GM12878 (cell line): ENCODE data around the gene FCGBP. TPM values are rescaled to one million over a fixed set of nuclear protein-coding genes. Genes with fewer than 3 reads are reported as not detected.

ENCODE experiments used
- ATAC-seq: fragments of 200-7000 bp; cut with Tn5 transposase; 3 replicates; pipeline ENCODE4 v1.9.1; 2020; ENCODE audit warnings: mild to moderate bottlenecking, moderate library complexity
- BruUV-seq: library from RNA; stranded (reverse); fragments of 400-500 nt; replicated peaks from 2 replicates; lab custom pipeline; 2021; lab: Mats Ljungman, UMichigan
- CTCF ChIA-PET: fragments of 300-600 bp; sonication (Branson Sonifier 250); formaldehyde crosslinking; extraction: SDS; loops from one replicate; lab custom pipeline; 2021; ENCODE audit warnings: inconsistent platforms; lab: Yijun Ruan, JAX
- POLR2A ChIA-PET: fragments of 350-600 bp; formaldehyde crosslinking; extraction: SDS; loops from one replicate; lab custom pipeline; 2021; ENCODE audit warnings: inconsistent platforms; lab: Charles Lee
- RAD21 ChIA-PET: fragments of 300-600 bp; sonication (Branson Sonifier 250); formaldehyde crosslinking; loops from one replicate; lab custom pipeline; 2023; ENCODE audit warnings: antibody characterized with exemption; ENCODE audit not compliant: unreplicated experiment; lab: Charles Lee
- SMC1A ChIA-PET: fragments of 300-600 bp; sonication (Branson Sonifier 250); formaldehyde crosslinking; loops from one replicate; lab custom pipeline; 2023; ENCODE audit not compliant: unreplicated experiment, uncharacterized antibody; lab: Charles Lee
- DNase-seq: peaks from one replicate; pipeline ENCODE4 v3.0.0-alpha.2; 2011; ENCODE audit warnings: low read depth, low spot score
- FAIRE-seq: peaks from 3 replicates; lab custom pipeline; 2011; peaks lifted over from hg19 to GRCh38; lab: Jason Lieb, UNC
- H2AFZ ChIP-seq: 2 replicates; pipeline ENCODE4 v1.6.0; 2011; ENCODE audit warnings: low read depth, low read length, control low read depth; ENCODE audit not compliant: control insufficient read depth
- H3K27ac ChIP-seq: 2 replicates; pipeline ENCODE4 v1.5.1; 2011; ENCODE audit warnings: control low read depth; ENCODE audit not compliant: control insufficient read depth, insufficient read depth
- H3K27me3 ChIP-seq, 2 experiments: replicated peaks in 1 of 2; 2 replicates each; pipeline versions ENCODE4 v1.6.0 to v1.6.1; 2011; ENCODE audit warnings: low read length in 1 of 2; ENCODE audit not compliant: control insufficient read depth in 2 of 2, insufficient read depth in 2 of 2
- H3K36me3 ChIP-seq, 2 experiments: 2 replicates each; pipeline ENCODE4 v1.5.1; 2011; ENCODE audit warnings: low read length in 1 of 2; ENCODE audit not compliant: control insufficient read depth in 2 of 2, insufficient read depth in 2 of 2
- H3K4me1 ChIP-seq: 2 replicates; pipeline ENCODE4 v1.6.1; 2011; ENCODE audit warnings: mild to moderate bottlenecking, low read length, moderate library complexity, mixed read lengths; ENCODE audit not compliant: control insufficient read depth, insufficient read depth
- H3K4me2 ChIP-seq: 2 replicates; pipeline ENCODE4 v1.6.0; 2011; ENCODE audit warnings: control low read depth; ENCODE audit not compliant: control insufficient read depth, insufficient read depth
- H3K4me3 ChIP-seq: fragments of 200-600 bp; sonication (generic); 2 replicates; pipeline ENCODE4 v1.5.1; 2016
- H3K79me2 ChIP-seq: 2 replicates; pipeline ENCODE4 v1.6.0; 2011; ENCODE audit warnings: low read length; ENCODE audit not compliant: control insufficient read depth, insufficient read depth
- H3K9ac ChIP-seq: 2 replicates; pipeline ENCODE4 v1.8.0; 2011; ENCODE audit warnings: low read length, control low read depth, mixed read lengths; ENCODE audit not compliant: control insufficient read depth, insufficient read depth
- H3K9me3 ChIP-seq: replicated peaks from 3 replicates; pipeline ENCODE4 v1.5.1; 2011; ENCODE audit warnings: mild to moderate bottlenecking, low read length; ENCODE audit not compliant: control insufficient read depth, insufficient read depth
- H4K20me1 ChIP-seq: 2 replicates; pipeline ENCODE4 v1.6.0; 2011; ENCODE audit not compliant: control insufficient read depth, insufficient read depth
- BCL11A ChIP-seq: IDR thresholded peaks from 2 replicates; pipeline ENCODE4 v1.6.1; 2011; ENCODE audit warnings: low read depth, low read length
- EED ChIP-seq: sonication (generic); IDR thresholded peaks from 2 replicates; pipeline ENCODE4 v1.6.1; 2016; ENCODE audit warnings: antibody characterized with exemption, low read depth
- HDAC6 ChIP-seq: fragments of 200-600 bp; sonication (generic); IDR thresholded peaks from one replicate; pipeline ENCODE4 v1.8.0; 2017; ENCODE audit warnings: antibody characterized with exemption; ENCODE audit not compliant: unreplicated experiment
- RB1 ChIP-seq: fragments of 450-650 bp; formaldehyde crosslinking; IDR thresholded peaks from 2 replicates; pipeline ENCODE4 v1.6.1; 2017; ENCODE audit warnings: mild to moderate bottlenecking, borderline replicate concordance
- STAT1 ChIP-seq: fragments of 450-650 bp; conservative IDR thresholded peaks from 2 replicates; pipeline ENCODE4 v1.6.1; 2014; ENCODE audit warnings: antibody characterized with exemption, mild to moderate bottlenecking
- ZBED1 ChIP-seq: IDR thresholded peaks from 2 replicates; pipeline ENCODE4 v1.6.1; 2016; ENCODE audit warnings: borderline replicate concordance
- ZSCAN29 ChIP-seq: fragments of 450-650 bp; IDR thresholded peaks from 2 replicates; pipeline ENCODE4 v1.6.1; 2017; ENCODE audit warnings: mild to moderate bottlenecking, moderate library complexity
- WGBS: methylation state at CpG from one replicate; pipeline ENCODE4 v1.1.6; 2016; ENCODE audit warnings: low lambda C conversion rate; ENCODE audit not compliant: insufficient replicate concordance, insufficient coverage; ENCODE audit errors: missing lambda C conversion rate; 5-methylcytosine and 5-hydroxymethylcytosine counted together
- in situ Hi-C: fragments of 300-500 bp; cut with MboI; formaldehyde crosslinking; loops from 9 replicates; pipeline ENCODE4 v1.14.3; 2018; ENCODE audit warnings: mixed read lengths
- intact Hi-C: fragments of 100-400 bp; cut with micrococcal nuclease; formaldehyde crosslinking; loops from one replicate; pipeline ENCODE4 v1.14.2; 2022; ENCODE audit not compliant: unreplicated experiment
- polyA plus RNA-seq, 11 experiments: library from polyadenylated mRNA; depleted of rRNA in 4 of 11; unstranded in 6 of 11; stranded (reverse) in 5 of 11; fragments of >200 nt; fragmentation: Nextera tagmentation in 4 of 11; fragmentation: Illumina TruSeq in 1 of 11; extraction: Ambion mirVana in 4 of 11; extraction: Trizol in 1 of 11; gene quantifications; 1 replicate in 1 of 11; 2 replicates in 10 of 11; pipeline versions ENCODE4 v1.2.1 to v1.2.3, GENCODE V29; 2011 to 2016; ENCODE audit warnings: inconsistent platforms in 2 of 11, missing spikeins in 2 of 11, low read depth in 1 of 11
- total RNA-seq, 4 experiments: library from RNA; depleted of rRNA in 3 of 4; stranded (reverse); fragments of >200 nt in 3 of 4; fragmentation: Illumina TruSeq in 1 of 4; extraction: Trizol in 1 of 4; gene quantifications; 2 replicates each; pipeline versions ENCODE4 v1.2.1 to v1.2.3, GENCODE V29; 2013 to 2021
- TF ChIP-seq, protein P1 (sequence below): fragments of 450-650 bp; IDR thresholded peaks from 2 replicates; pipeline ENCODE4 v1.6.1; 2016; ENCODE audit warnings: mild to moderate bottlenecking
- TF ChIP-seq, protein P2 (sequence below): IDR thresholded peaks from 2 replicates; pipeline ENCODE4 v1.6.1; 2012; ENCODE audit warnings: low read depth, low read length, improper control_type of control experiment
- TF ChIP-seq, protein P3 (sequence below): fragments of 450-650 bp; formaldehyde crosslinking; IDR thresholded peaks from 2 replicates; pipeline ENCODE4 v1.4.0; 2020; ENCODE audit warnings: mild to moderate bottlenecking, moderate library complexity

The FCGBP gene
- total and polyA plus RNA-seq, 10 of the 15 experiments (the other 5 are each of a cell fraction or from before 2014, with no cell fraction given): 0.02 to 3.2 (median 0.37) TPM; not detected in 2

DNA sequence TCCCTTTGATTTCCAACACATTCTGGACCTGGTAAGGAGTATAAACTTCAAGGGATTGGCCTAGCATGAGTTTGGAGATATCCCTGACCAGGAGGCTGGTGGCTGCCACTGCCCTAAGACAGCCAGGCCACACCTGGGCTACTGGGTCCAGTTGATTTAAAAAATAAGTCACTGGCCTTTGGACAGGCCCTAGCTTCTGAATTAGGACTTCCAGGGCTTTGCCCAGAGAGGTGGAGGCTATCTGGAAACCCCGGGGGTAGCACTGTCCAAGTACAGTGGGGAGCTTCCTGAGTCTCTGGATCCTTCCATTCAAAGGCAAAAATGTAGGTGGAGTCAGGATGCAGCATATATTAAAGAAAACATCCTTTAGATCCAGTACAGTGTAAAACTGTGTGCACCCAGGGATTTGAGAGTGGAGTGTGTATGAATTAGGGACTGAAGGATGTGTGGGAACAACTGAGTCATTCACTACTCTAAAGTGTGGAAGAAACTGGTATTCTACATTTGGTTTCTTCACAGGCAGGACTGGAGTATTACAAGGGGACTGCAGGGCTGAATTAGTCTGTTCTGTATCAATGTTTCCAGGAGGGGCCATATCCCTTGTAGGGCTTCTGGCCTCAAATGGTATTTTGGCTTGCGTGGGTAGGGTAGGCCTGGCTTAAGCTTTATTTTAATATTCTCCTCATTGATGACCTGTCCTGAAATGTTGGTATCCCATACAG lies 14.8 kb upstream of the FCGBP start:
- FAIRE-seq: no peak
- SMC1A ChIA-PET: no interaction called here
- POLR2A ChIA-PET: no interaction called here

More for the DNA sequence above, 14.8 kb upstream of the FCGBP start:
- in situ Hi-C loops (no loop called here), intact Hi-C loops (no loop called here)
- ChIA-PET CTCF (interaction anchor here (4.8 kb wide), 1 partner anchor 21 kb away, joined by 23 read pairs; the partner anchor contains the start of gene PSMC4), RAD21 (interaction anchor here (7.0 kb wide), 1 partner anchor 21 kb away, joined by 50 read pairs; the partner anchor contains the start of gene PSMC4)
- no peak overlapping the region for H2AFZ ChIP-seq
- H3K9ac ChIP-seq: no peak overlapping the region
- no peak overlapping the region for H3K4me2 ChIP-seq
- H3K79me2 ChIP-seq: no peaks in the 10 kb centered on the region
- 90% methylated on average over 2 of the region's 2 CpGs for WGBS
- TF ChIP-seq ZSCAN29: no peak
- TF ChIP-seq, protein P1, sequence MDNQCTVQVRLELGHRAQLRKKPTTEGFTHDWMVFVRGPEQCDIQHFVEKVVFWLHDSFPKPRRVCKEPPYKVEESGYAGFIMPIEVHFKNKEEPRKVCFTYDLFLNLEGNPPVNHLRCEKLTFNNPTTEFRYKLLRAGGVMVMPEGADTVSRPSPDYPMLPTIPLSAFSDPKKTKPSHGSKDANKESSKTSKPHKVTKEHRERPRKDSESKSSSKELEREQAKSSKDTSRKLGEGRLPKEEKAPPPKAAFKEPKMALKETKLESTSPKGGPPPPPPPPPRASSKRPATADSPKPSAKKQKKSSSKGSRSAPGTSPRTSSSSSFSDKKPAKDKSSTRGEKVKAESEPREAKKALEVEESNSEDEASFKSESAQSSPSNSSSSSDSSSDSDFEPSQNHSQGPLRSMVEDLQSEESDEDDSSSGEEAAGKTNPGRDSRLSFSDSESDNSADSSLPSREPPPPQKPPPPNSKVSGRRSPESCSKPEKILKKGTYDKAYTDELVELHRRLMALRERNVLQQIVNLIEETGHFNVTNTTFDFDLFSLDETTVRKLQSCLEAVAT: no peak
- TF ChIP-seq, protein P2, sequence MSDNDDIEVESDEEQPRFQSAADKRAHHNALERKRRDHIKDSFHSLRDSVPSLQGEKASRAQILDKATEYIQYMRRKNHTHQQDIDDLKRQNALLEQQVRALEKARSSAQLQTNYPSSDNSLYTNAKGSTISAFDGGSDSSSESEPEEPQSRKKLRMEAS: no peak
- no peak for TF ChIP-seq RB1
- TF ChIP-seq EED: no peak
- TF ChIP-seq HDAC6: no peak
- no peak for TF ChIP-seq BCL11A
- TF ChIP-seq STAT1: no peak
- TF ChIP-seq ZBED1: no peak
- TF ChIP-seq, protein P3, sequence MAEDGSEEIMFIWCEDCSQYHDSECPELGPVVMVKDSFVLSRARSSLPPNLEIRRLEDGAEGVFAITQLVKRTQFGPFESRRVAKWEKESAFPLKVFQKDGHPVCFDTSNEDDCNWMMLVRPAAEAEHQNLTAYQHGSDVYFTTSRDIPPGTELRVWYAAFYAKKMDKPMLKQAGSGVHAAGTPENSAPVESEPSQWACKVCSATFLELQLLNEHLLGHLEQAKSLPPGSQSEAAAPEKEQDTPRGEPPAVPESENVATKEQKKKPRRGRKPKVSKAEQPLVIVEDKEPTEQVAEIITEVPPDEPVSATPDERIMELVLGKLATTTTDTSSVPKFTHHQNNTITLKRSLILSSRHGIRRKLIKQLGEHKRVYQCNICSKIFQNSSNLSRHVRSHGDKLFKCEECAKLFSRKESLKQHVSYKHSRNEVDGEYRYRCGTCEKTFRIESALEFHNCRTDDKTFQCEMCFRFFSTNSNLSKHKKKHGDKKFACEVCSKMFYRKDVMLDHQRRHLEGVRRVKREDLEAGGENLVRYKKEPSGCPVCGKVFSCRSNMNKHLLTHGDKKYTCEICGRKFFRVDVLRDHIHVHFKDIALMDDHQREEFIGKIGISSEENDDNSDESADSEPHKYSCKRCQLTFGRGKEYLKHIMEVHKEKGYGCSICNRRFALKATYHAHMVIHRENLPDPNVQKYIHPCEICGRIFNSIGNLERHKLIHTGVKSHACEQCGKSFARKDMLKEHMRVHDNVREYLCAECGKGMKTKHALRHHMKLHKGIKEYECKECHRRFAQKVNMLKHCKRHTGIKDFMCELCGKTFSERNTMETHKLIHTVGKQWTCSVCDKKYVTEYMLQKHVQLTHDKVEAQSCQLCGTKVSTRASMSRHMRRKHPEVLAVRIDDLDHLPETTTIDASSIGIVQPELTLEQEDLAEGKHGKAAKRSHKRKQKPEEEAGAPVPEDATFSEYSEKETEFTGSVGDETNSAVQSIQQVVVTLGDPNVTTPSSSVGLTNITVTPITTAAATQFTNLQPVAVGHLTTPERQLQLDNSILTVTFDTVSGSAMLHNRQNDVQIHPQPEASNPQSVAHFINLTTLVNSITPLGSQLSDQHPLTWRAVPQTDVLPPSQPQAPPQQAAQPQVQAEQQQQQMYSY (CRISPR knock-in tag): no peak
- H3K9me3 ChIP-seq: no peaks in the 10 kb centered on the region
- BruUV-seq: no TSS peak
- no peaks in the 10 kb centered on the region for H3K27me3 ChIP-seq
- no peak for ATAC-seq
- H3K27ac ChIP-seq: no peak overlapping the region
- H3K36me3 ChIP-seq: no peaks in the 10 kb centered on the region
- peaks cover 10% of the 10 kb centered on the region for H3K4me1 ChIP-seq
- H4K20me1 ChIP-seq: no peaks in the 10 kb centered on the region
- no peak for DNase-seq
- H3K4me3 ChIP-seq: no peak overlapping the region
